ENCODE measurements around the gene APOBR. TPM values are rescaled to one million over a fixed set of nuclear protein-coding genes. Genes with fewer than 3 reads are reported as not detected.

Gene APOBR
- total RNA-seq, 4 donors from 2014 or later, result 0.88 to 2.0 (median 1.6) TPM

DNA sequence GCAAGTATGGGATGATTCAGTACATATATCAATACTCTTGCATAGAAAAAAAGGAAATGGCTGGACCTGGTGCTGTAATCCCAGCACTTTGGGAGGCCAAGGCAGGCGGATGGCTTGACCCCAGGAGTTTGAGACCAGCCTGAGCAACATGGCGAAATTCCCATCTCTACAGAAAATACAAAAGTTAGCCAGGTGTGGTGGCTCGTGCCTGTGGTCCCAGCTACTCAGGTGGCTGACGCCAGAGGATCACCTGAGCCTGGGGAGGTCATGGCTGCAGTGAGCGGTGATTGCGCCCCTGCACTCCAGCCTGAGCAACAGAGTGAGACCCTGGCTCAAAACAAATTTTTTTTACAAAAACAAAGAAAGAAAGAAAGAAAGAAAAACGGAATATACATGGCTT is 52.2 kb downstream of the APOBR start:
- no peak for DNase-seq (ENCODE audit: low spot score in 2 of 2)
- H3K4me3 ChIP-seq (ENCODE audit: low read depth, poor library complexity, severe bottlenecking), result no peak overlapping the region
- 81 to 86% methylated on average over 7 of the region's 7 CpGs for WGBS, 2 donors
- no peak for TF ChIP-seq POLR2A (IDR thresholded peaks at IDR 0.05)
- TF ChIP-seq, protein P1, sequence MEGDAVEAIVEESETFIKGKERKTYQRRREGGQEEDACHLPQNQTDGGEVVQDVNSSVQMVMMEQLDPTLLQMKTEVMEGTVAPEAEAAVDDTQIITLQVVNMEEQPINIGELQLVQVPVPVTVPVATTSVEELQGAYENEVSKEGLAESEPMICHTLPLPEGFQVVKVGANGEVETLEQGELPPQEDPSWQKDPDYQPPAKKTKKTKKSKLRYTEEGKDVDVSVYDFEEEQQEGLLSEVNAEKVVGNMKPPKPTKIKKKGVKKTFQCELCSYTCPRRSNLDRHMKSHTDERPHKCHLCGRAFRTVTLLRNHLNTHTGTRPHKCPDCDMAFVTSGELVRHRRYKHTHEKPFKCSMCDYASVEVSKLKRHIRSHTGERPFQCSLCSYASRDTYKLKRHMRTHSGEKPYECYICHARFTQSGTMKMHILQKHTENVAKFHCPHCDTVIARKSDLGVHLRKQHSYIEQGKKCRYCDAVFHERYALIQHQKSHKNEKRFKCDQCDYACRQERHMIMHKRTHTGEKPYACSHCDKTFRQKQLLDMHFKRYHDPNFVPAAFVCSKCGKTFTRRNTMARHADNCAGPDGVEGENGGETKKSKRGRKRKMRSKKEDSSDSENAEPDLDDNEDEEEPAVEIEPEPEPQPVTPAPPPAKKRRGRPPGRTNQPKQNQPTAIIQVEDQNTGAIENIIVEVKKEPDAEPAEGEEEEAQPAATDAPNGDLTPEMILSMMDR (IDR thresholded peaks at IDR 0.05), result no peak
- intact Hi-C loops (cut with DNase I; ENCODE audit: low total_unique reads), result no loop called here

DNA sequence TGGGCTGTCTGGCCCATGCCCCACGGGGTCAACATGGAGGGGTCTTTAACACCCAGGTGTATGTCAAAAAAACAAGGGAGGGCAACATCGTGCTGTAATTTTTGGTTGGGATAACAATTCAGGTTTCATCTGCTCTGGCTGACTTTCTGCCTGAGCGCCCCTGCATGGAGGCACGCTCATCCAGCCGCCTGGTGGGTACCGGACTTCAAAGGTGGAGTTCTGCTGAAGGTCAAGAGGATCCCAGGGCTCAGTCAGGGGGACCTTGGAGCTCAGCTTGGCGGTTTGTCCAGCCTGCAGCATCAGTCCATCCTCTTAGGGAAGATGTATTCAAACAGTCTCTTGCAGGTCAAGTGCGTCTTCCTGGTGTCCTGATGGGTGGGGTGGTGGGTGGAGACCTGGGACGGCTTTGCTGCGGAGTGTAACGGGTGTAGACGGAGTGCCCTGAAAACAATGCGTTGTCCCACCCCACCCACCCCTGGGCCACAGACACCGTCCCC is 53.9 kb downstream of the APOBR start:
- WGBS, 2 donors, result 63 to 73% methylated on average over 14 of the region's 14 CpGs
- no peak overlapping the region for H3K4me3 ChIP-seq (ENCODE audit: low read depth, poor library complexity, severe bottlenecking)
- no peak for TF ChIP-seq POLR2A (IDR thresholded peaks at IDR 0.05)
- TF ChIP-seq, protein P1 (IDR thresholded peaks at IDR 0.05), result no peak
- intact Hi-C loops (cut with DNase I; ENCODE audit: low total_unique reads), result no loop called here
- DNase-seq (ENCODE audit: low spot score in 2 of 2), result no peak

Other genes with a start within 250 kb of the APOBR start
- 1 to 10 TPM; 1.3 to 2.7 (median 1.8) TPM for gene SBK1, start 202.1 kb upstream of the APOBR start, total RNA-seq
- gene NPIPB6, start 131.1 kb upstream of the APOBR start, total RNA-seq, result 10 to 100 TPM in 1 of 4 donors, 1 to 10 TPM in 3; 1.5 to 10.2 (median 3.6) TPM
- 100 to 1,000 TPM; 141 to 285 (median 156) TPM for gene EIF3CL, start 90.8 kb upstream of the APOBR start, total RNA-seq
- under 1 TPM in 1 of 4 donors, not detected in 3; 0.22 TPM for gene NPIPB7, start 22.3 kb upstream of the APOBR start, total RNA-seq
- gene CLN3, start 2.6 kb upstream of the APOBR start, total RNA-seq, result 10 to 100 TPM; 32.2 to 52.7 (median 43.6) TPM
- not detected for gene IL27, start 12.2 kb downstream of the APOBR start, total RNA-seq
- 100 to 1,000 TPM in 2 of 4 donors, 10 to 100 TPM in 2; 52.4 to 275 (median 140) TPM for gene NUPR1, start 44.3 kb downstream of the APOBR start, total RNA-seq
- 10 to 100 TPM; 16.7 to 29.9 (median 26.8) TPM for gene SGF29, start 59.3 kb downstream of the APOBR start, total RNA-seq
- not detected for gene SULT1A2, start 102.4 kb downstream of the APOBR start, total RNA-seq
- gene SULT1A1, start 115.4 kb downstream of the APOBR start, total RNA-seq, result 1 to 10 TPM; 2.4 to 7.4 (median 3.1) TPM
- not detected for gene NPIPB8, start 143.4 kb downstream of the APOBR start, total RNA-seq
- gene EIF3C, start 216.8 kb downstream of the APOBR start, total RNA-seq, result 100 to 1,000 TPM; 188 to 390 (median 282) TPM